Measurements from ENCODE around the gene S100A7A. TPM values are rescaled to one million over a fixed set of nuclear protein-coding genes. Genes with fewer than 3 reads are reported as not detected.

S100A7A gene
- total and polyA plus RNA-seq, 10 of the 15 experiments (the other 5 are each of a cell fraction or from before 2014, with no cell fraction given) = not detected

GRCh38 chr1:153367090-153367489 is 49.2 kb upstream of the S100A7A start (continued):
- TF ChIP-seq GATAD2B (conservative IDR thresholded peaks at IDR 0.05; ENCODE audit: low read depth) (no peak), TARDBP (IDR thresholded peaks at IDR 0.05; ENCODE audit: borderline replicate concordance) (no peak)

DNA sequence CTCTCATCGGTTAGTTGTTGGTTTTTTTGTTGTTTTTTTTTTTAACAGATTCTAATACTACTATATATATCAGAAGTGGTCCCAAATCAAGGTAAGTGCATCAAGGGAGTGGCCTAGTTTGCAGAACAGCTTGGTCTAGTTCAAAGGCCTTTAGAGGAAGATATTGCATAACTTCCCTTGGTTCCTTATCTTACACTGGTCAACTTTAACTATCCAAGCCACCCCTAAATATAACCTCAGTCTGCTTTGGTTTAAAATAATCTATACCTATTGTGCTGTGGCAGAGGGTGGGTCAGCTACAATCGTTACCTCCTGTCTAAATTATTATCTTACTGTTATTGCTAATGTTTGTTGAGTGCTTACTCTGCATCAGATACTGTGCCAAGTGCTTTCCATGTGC is 47.8 kb upstream of the S100A7A start:
- FAIRE-seq = no peak
- H3K9ac ChIP-seq (ENCODE audit: control insufficient read depth, insufficient read depth, low read length) = no peak overlapping the region
- SMC1A ChIA-PET (ENCODE audit: uncharacterized antibody, unreplicated experiment) = no interaction called here
- H3K4me1 ChIP-seq (ENCODE audit: control insufficient read depth, insufficient read depth, low read length) = no peaks in the 10 kb centered on the region
- no TSS peak for BruUV-seq (replicated peaks)
- RAD21 ChIA-PET (ENCODE audit: unreplicated experiment) = no interaction called here
- H3K4me3 ChIP-seq = no peak overlapping the region
- no peaks in the 10 kb centered on the region for H3K27me3 ChIP-seq (replicated peaks in 1 of 2; ENCODE audit: control insufficient read depth in 2 of 2, insufficient read depth in 2 of 2, low read length in 1 of 2)
- CTCF ChIA-PET = interaction anchor here (1.7 kb wide), 1 partner anchor 14 kb away, joined by 6 read pairs; no protein-coding TSS in a partner anchor
- no peaks in the 10 kb centered on the region for H3K9me3 ChIP-seq (replicated peaks; ENCODE audit: control insufficient read depth, insufficient read depth, low read length)
- H3K36me3 ChIP-seq (ENCODE audit: control insufficient read depth in 2 of 2, insufficient read depth in 2 of 2, low read length in 1 of 2) = no peaks in the 10 kb centered on the region
- ATAC-seq = no peak
- H3K27ac ChIP-seq (ENCODE audit: control insufficient read depth, insufficient read depth) = no peak overlapping the region
- 0% methylated on average over 2 of the region's 2 CpGs for WGBS (ENCODE audit: insufficient coverage, insufficient replicate concordance, low lambda C conversion rate, missing lambda C conversion rate)
- DNase-seq (ENCODE audit: low read depth, low spot score) = no peak
- H2AFZ ChIP-seq (ENCODE audit: control insufficient read depth, low read depth, low read length) = no peak overlapping the region
- intact Hi-C loops (cut with micrococcal nuclease; ENCODE audit: unreplicated experiment) (no loop called here), in situ Hi-C loops (cut with MboI) (no loop called here)
- POLR2A ChIA-PET = no interaction called here
- H3K79me2 ChIP-seq (ENCODE audit: control insufficient read depth, insufficient read depth, low read length) = no peaks in the 10 kb centered on the region
- no peaks in the 10 kb centered on the region for H4K20me1 ChIP-seq (ENCODE audit: control insufficient read depth, insufficient read depth)
- no peak overlapping the region for H3K4me2 ChIP-seq (ENCODE audit: control insufficient read depth, insufficient read depth)
- TF ChIP-seq FOS (IDR thresholded peaks at IDR 0.05; ENCODE audit: borderline replicate concordance, extremely low read depth, insufficient read length) (no peak), MAX (IDR thresholded peaks at IDR 0.05; ENCODE audit: low read depth, low read length) (no peak), PBX3 (IDR thresholded peaks at IDR 0.05; ENCODE audit: insufficient replicate concordance, low read depth, low read length) (no peak), RB1 (IDR thresholded peaks at IDR 0.05; ENCODE audit: borderline replicate concordance) (no peak), CBFB (IDR thresholded peaks at IDR 0.05; ENCODE audit: low read depth) (no peak), CEBPZ (IDR thresholded peaks at IDR 0.05; ENCODE audit: low read depth, low read length) (no peak), CEBPB (IDR thresholded peaks at IDR 0.05; ENCODE audit: borderline replicate concordance in 1 of 2, low read depth in 2 of 2, low read length in 2 of 2) (no peak), BCLAF1 (IDR thresholded peaks at IDR 0.05) (no peak), MEF2A (IDR thresholded peaks at IDR 0.05; ENCODE audit: insufficient read depth, low read depth, low read length) (no peak), POLR2A (IDR thresholded peaks at IDR 0.05; ENCODE audit: low read depth, low read length) (no peak), POU2F2 (IDR thresholded peaks at IDR 0.05; ENCODE audit: borderline replicate concordance, low read depth, low read length) (no peak), IRF4 (IDR thresholded peaks at IDR 0.05; ENCODE audit: low read depth, low read length) (no peak), TBL1XR1 (IDR thresholded peaks at IDR 0.05; ENCODE audit: low read depth, low read length) (no peak), EZH2 (IDR thresholded peaks at IDR 0.05; ENCODE audit: borderline replicate concordance, control insufficient read depth, low read depth, low read length) (no peak), SREBF1 (IDR thresholded peaks at IDR 0.05; ENCODE audit: low read length) (no peak), PAX8 (IDR thresholded peaks at IDR 0.05) (no peak)

Measured in GM12878 (cell line).